Neural crest cell (in vitro differentiated cells): Measurements from ENCODE around the gene NONO. TPM values are rescaled to one million over a fixed set of nuclear protein-coding genes. Genes with fewer than 3 reads are reported as not detected.
"Not testable (repeated sequence)": the region's sequence is repeated elsewhere in the genome, so short reads cannot be mapped to it uniquely, and the experiment has no call there.

Experiments
- DNase-seq: peaks from one replicate; pipeline ENCODE4 v3.0.0; 2021; ENCODE audit warnings: low read depth, mixed read lengths, low spot score
- H3K27ac Mint-ChIP-seq: one replicate; pipeline ENCODE4 v1.8.0; 2021; ENCODE audit warnings: mild to moderate bottlenecking, mixed read lengths; ENCODE audit not compliant: unreplicated experiment
- H3K27me3 Mint-ChIP-seq: 2 replicates; pipeline ENCODE4 v1.8.0; 2021; ENCODE audit warnings: low read depth, mild to moderate bottlenecking, mixed read lengths
- H3K36me3 Mint-ChIP-seq: 2 replicates; pipeline ENCODE4 v1.8.0; 2021; ENCODE audit warnings: low read depth, mild to moderate bottlenecking, mixed read lengths
- H3K4me1 Mint-ChIP-seq: 2 replicates; pipeline ENCODE4 v1.8.0; 2021; ENCODE audit warnings: mixed read lengths
- H3K4me3 Mint-ChIP-seq: one replicate; pipeline ENCODE4 v1.8.0; 2021; ENCODE audit warnings: mild to moderate bottlenecking, mixed read lengths
- H3K9me3 Mint-ChIP-seq: 2 replicates; pipeline ENCODE4 v1.8.0; 2021; ENCODE audit warnings: mixed read lengths
- CTCF ChIP-seq: fragments of 200-600 bp; sonication (generic); conservative IDR thresholded peaks from 2 replicates; pipeline ENCODE4 v1.5.0; 2021; ENCODE audit warnings: antibody characterized with exemption, mild to moderate bottlenecking
- total RNA-seq: library from RNA; stranded (reverse); gene quantifications from 2 replicates; pipeline ENCODE4 v1.2.1, GENCODE V29; 2021

Gene NONO
- total RNA-seq, 1 donor from 2014 or later = 990 TPM

DNA sequence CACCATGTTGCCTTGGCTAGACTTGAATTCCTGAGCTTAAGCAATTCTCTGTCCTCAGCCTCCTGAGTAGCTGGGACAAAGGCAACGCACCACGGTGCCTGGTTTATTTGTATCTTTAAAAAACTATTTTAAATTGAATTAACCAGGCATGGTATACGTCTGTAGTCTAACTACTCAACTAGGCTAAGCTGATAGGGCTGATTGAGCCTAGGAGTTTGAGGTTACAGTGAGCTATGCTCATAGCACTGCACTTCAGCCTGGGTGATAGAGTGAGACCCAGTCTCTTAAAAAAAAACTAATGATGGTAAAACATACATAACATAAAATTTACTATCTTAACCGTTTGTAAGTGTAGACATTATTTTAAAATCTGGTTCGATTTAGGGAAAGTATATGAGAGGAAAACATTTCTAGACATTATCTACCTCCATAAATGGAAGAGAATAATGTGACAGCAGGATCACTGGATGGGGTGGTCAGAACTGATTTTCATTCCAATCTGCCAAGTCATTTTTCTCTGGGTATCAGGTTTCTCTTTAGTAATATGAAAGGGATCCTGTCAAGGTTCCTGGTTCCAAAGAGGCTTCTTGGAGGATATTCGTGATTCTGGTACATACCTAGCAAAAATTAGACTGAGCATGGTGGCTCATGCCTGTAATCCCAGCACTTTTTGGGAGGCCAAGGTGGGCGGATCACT is 9.4 kb downstream of the NONO start:
- H3K9me3 Mint-ChIP-seq = no peaks in the 10 kb centered on the region
- peaks cover 11% of the 10 kb centered on the region for H3K4me1 Mint-ChIP-seq
- H3K4me3 Mint-ChIP-seq = no peak overlapping the region
- no peak for DNase-seq
- H3K27ac Mint-ChIP-seq = no peak overlapping the region
- H3K27me3 Mint-ChIP-seq = no peaks in the 10 kb centered on the region
- TF ChIP-seq CTCF = no peak
- H3K36me3 Mint-ChIP-seq = peaks cover 30% of the 10 kb centered on the region

- no peak for TF ChIP-seq CTCF
- no peaks in the 10 kb centered on the region for H3K27me3 Mint-ChIP-seq
Measured at GRCh38 chrX:71296806-71297205, 13.4 kb downstream of the NONO start.

GRCh38 chrX:71298119-71298518 is 14.7 kb downstream of the NONO start:
- no peak for DNase-seq
- H3K4me3 Mint-ChIP-seq = no peak overlapping the region
- H3K27me3 Mint-ChIP-seq = no peaks in the 10 kb centered on the region
- no peaks in the 10 kb centered on the region for H3K9me3 Mint-ChIP-seq
- peaks cover 6% of the 10 kb centered on the region for H3K4me1 Mint-ChIP-seq
- H3K36me3 Mint-ChIP-seq = peaks cover 45% of the 10 kb centered on the region
- H3K27ac Mint-ChIP-seq = no peak overlapping the region
- TF ChIP-seq CTCF = no peak

More at GRCh38 chrX:71296806-71297205, 13.4 kb downstream of the NONO start:
- peaks cover 6% of the 10 kb centered on the region for H3K4me1 Mint-ChIP-seq
- no peaks in the 10 kb centered on the region for H3K9me3 Mint-ChIP-seq
- H3K27ac Mint-ChIP-seq = no peak overlapping the region
- no peak for DNase-seq
- no peak overlapping the region for H3K4me3 Mint-ChIP-seq
- H3K36me3 Mint-ChIP-seq = peaks cover 45% of the 10 kb centered on the region

- not testable (repeated sequence) for H3K9me3 Mint-ChIP-seq, H3K4me3 Mint-ChIP-seq, DNase-seq, H3K4me1 Mint-ChIP-seq, H3K27me3 Mint-ChIP-seq, H3K27ac Mint-ChIP-seq
- peaks cover 46% of the 10 kb centered on the region for H3K36me3 Mint-ChIP-seq
Measured at GRCh38 chrX:71300064-71300463, 16.6 kb downstream of the NONO start.

DNA sequence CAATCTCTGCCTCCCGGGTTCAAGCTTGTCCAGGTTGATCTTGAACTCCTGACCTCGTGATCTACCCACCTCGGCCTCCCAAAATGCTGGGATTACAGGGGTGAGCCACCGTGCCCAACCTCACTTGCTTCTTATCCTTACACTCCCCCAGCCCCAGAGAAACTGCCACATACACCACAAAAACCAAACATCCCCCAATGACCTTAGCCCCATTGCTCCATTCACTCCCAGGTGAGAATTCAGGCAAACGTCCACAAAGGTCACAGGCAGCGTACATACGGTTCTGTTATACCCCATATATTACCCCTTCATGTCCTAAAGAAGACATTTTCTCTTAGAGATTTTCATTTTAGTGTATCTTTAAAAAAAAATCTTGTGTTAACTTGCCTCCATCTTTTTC is 17.1 kb downstream of the NONO start:
- H3K9me3 Mint-ChIP-seq = not testable (repeated sequence)
- peaks cover 50% of the 10 kb centered on the region for H3K36me3 Mint-ChIP-seq

GRCh38 chrX:71301195-71301924 is 17.9 kb downstream of the NONO start, which contains the start of gene ITGB1BP2:
Gene ITGB1BP2, plus strand, starts transcription at chrX:71301750. Its CDS starts 57 bp downstream, at chrX:71301807.
- Mint-ChIP-seq H3K4me1 (peaks cover 6% of the 10 kb centered on the region), H3K4me3 (peak within 1 kb of the TSS; percentile 36), H3K27ac (no peak within 1 kb of the TSS), H3K27me3 (no peaks in the 10 kb centered on the region), H3K9me3 (no peaks in the 10 kb centered on the region), H3K36me3 (peaks cover 47% of the 10 kb centered on the region)
- TF ChIP-seq CTCF = no peak
- no peak for DNase-seq

More for the DNA sequence above, 17.1 kb downstream of the NONO start:
- DNase-seq, H3K4me1 Mint-ChIP-seq, H3K27ac Mint-ChIP-seq, H3K27me3 Mint-ChIP-seq: not testable (repeated sequence)
- H3K4me3 Mint-ChIP-seq = peak overlapping the region; percentile 36
